ENCODE data around the gene CLDN6. TPM values are rescaled to one million over a fixed set of nuclear protein-coding genes. Genes with fewer than 3 reads are reported as not detected.

Gene CLDN6
- total RNA-seq, 1 experiment from 2014 or later: 0.21 TPM

DNA sequence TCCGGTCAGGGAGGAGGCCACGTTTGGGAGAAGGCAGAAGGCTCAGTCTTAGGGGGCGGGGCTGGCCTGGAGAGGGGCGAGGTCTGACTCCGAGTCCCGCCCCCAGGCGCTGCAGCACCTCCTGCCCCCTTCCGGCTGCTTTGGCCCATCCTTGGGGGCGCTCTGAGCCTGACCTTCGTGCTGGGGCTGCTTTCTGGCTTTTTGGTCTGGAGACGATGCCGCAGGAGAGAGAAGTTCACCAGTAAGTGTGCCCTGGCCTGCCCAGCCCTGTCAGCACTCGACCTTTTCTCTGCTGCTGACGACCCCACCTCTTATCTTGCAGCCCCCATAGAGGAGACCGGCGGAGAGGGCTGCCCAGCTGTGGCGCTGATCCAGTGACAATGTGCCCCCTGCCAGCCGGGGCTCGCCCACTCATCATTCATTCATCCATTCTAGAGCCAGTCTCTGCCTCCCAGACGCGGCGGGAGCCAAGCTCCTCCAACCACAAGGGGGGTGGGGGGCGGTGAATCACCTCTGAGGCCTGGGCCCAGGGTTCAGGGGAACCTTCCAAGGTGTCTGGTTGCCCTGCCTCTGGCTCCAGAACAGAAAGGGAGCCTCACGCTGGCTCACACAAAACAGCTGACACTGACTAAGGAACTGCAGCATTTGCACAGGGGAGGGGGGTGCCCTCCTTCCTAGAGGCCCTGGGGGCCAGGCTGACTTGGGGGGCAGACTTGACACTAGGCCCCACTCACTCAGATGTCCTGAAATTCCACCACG, 3.6 kb upstream of the CLDN6 start:
- H3K27me3 ChIP-seq (replicated peaks; ENCODE audit: insufficient read depth, low read depth, low read length, poor library complexity): no peaks in the 10 kb centered on the region
- DNase-seq (ENCODE audit: low spot score): peak; percentile 87
- H3K27ac ChIP-seq (ENCODE audit: low read depth, low read length, poor library complexity, severe bottlenecking): peak overlapping the region; percentile 97
- intact Hi-C loops (cut with micrococcal nuclease; ENCODE audit: unreplicated experiment): no loop called here
- H3K4me3 ChIP-seq (ENCODE audit: low read depth, low read length, poor library complexity, severe bottlenecking): peak overlapping the region; percentile 63
- no TSS peak for BruUV-seq (replicated peaks)
- TF ChIP-seq, protein P1, sequence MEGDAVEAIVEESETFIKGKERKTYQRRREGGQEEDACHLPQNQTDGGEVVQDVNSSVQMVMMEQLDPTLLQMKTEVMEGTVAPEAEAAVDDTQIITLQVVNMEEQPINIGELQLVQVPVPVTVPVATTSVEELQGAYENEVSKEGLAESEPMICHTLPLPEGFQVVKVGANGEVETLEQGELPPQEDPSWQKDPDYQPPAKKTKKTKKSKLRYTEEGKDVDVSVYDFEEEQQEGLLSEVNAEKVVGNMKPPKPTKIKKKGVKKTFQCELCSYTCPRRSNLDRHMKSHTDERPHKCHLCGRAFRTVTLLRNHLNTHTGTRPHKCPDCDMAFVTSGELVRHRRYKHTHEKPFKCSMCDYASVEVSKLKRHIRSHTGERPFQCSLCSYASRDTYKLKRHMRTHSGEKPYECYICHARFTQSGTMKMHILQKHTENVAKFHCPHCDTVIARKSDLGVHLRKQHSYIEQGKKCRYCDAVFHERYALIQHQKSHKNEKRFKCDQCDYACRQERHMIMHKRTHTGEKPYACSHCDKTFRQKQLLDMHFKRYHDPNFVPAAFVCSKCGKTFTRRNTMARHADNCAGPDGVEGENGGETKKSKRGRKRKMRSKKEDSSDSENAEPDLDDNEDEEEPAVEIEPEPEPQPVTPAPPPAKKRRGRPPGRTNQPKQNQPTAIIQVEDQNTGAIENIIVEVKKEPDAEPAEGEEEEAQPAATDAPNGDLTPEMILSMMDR (conservative IDR thresholded peaks at IDR 0.05; ENCODE audit: low read depth, low read length): peak; percentile 41
- no peak for TF ChIP-seq EZH2 (IDR thresholded peaks at IDR 0.05; ENCODE audit: borderline replicate concordance, low read depth, low read length, poor library complexity, severe bottlenecking)
- ChIA-PET CTCF (interaction anchor here (0.5 to 2.9 kb wide), 3 partner anchors 10 to 184 kb away, joined by 3 to 9 read pairs (median 4); no protein-coding TSS in a partner anchor), POLR2A (ENCODE audit: low non-redundant PET) (no interaction called here)
- peaks cover 29% of the 10 kb centered on the region for H3K4me1 ChIP-seq (ENCODE audit: insufficient read depth, low read length, poor library complexity, severe bottlenecking)
- H3K36me3 ChIP-seq (ENCODE audit: insufficient read depth, low read length, poor library complexity, severe bottlenecking): peaks cover 3% of the 10 kb centered on the region
- no peaks in the 10 kb centered on the region for H3K9me3 ChIP-seq (ENCODE audit: low read depth, low read length, poor library complexity, severe bottlenecking)

DNA sequence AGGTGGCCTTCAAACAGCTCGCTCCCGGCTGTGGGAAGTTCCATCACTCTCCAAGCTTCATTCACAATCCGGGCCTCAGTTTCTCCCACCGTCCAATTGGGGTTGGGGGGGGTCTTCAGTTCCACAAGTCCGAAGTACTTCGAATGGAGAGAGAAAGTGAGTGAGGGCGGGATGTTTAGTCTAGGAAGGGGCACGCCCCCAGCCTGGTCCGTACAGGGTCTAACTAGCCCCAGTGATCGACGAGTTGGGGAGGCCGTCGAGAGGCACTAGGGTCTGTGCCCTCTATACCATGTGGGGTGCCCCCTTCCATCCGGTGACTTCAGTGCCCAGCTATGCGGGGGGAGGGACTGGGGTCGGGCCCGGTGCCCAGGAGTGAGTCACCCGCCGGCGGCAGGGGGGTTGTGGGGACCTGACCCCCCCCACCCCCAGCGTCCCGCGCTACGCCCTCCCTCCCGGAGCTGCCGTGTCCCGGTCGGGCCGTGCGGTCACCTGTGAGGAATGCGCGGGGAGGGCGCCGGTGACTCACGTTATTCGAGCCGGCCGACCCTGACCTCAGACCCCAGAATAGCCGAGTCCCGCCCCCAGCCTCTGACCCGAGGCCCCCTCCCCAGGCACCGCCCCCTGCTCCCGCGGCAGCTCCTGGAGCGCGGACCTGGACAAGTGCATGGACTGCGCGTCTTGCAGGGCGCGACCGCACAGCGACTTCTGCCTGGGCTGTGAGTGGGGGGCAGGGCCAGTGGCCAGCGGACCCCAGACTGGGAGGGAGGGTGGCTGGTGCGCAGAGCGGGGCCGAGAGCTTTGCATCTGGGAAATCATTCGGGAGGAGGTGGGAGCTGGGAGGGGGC, 2.8 kb upstream of the CLDN6 start:
- no TSS peak for BruUV-seq (replicated peaks)
- Histone ChIP-seq H3K36me3 (ENCODE audit: insufficient read depth, low read length, poor library complexity, severe bottlenecking) (no peaks in the 10 kb centered on the region), H3K4me3 (ENCODE audit: low read depth, low read length, poor library complexity, severe bottlenecking) (peak overlapping the region; percentile 63), H3K9me3 (ENCODE audit: low read depth, low read length, poor library complexity, severe bottlenecking) (no peaks in the 10 kb centered on the region), H3K4me1 (ENCODE audit: insufficient read depth, low read length, poor library complexity, severe bottlenecking) (peaks cover 29% of the 10 kb centered on the region), H3K27me3 (replicated peaks; ENCODE audit: insufficient read depth, low read depth, low read length, poor library complexity) (no peaks in the 10 kb centered on the region), H3K27ac (ENCODE audit: low read depth, low read length, poor library complexity, severe bottlenecking) (peak overlapping the region; percentile 97)
- peak; percentile 54 for DNase-seq (ENCODE audit: low spot score)
- no peak for TF ChIP-seq EZH2 (IDR thresholded peaks at IDR 0.05; ENCODE audit: borderline replicate concordance, low read depth, low read length, poor library complexity, severe bottlenecking)
- TF ChIP-seq, protein P1 (conservative IDR thresholded peaks at IDR 0.05; ENCODE audit: low read depth, low read length): no peak
- ChIA-PET POLR2A (ENCODE audit: low non-redundant PET) (no interaction called here), CTCF (interaction anchor here (0.5 to 2.9 kb wide), 7 partner anchors 8 to 185 kb away, joined by 3 to 9 read pairs (median 4); no protein-coding TSS in a partner anchor)
- intact Hi-C loops (cut with micrococcal nuclease; ENCODE audit: unreplicated experiment): no loop called here

DNA sequence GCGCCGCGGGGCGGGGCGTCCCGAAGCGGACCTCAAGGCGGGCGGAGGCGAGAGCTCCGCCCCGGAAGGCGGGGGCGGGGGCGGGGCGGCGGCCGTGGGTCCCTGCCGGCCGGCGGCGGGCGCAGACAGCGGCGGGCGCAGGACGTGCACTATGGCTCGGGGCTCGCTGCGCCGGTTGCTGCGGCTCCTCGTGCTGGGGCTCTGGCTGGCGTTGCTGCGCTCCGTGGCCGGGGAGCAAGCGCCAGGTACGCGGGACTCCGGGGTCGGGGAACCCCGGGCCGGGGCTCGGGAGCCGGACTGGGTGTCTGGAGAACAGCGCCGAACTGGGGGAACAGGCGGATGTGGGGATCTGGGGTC, 2.2 kb upstream of the CLDN6 start, which contains the start of gene TNFRSF12A:
Gene TNFRSF12A (plus strand): TSS at position 122 of the 357 bp plus-strand sequence. CDS start 30 bp downstream, at position 152.
- Histone ChIP-seq H3K9me3 (ENCODE audit: low read depth, low read length, poor library complexity, severe bottlenecking) (no peaks in the 10 kb centered on the region), H3K27ac (ENCODE audit: low read depth, low read length, poor library complexity, severe bottlenecking) (peak within 1 kb of the TSS; percentile 97), H3K4me1 (ENCODE audit: insufficient read depth, low read length, poor library complexity, severe bottlenecking) (peaks cover 29% of the 10 kb centered on the region), H3K27me3 (replicated peaks; ENCODE audit: insufficient read depth, low read depth, low read length, poor library complexity) (no peaks in the 10 kb centered on the region), H3K36me3 (ENCODE audit: insufficient read depth, low read length, poor library complexity, severe bottlenecking) (no peaks in the 10 kb centered on the region), H3K4me3 (ENCODE audit: low read depth, low read length, poor library complexity, severe bottlenecking) (peak within 1 kb of the TSS; percentile 63)
- BruUV-seq (replicated peaks): no TSS peak
- intact Hi-C loops (cut with micrococcal nuclease; ENCODE audit: unreplicated experiment): no loop called here
- TF ChIP-seq, protein P1 (conservative IDR thresholded peaks at IDR 0.05; ENCODE audit: low read depth, low read length): no peak
- TF ChIP-seq EZH2 (IDR thresholded peaks at IDR 0.05; ENCODE audit: borderline replicate concordance, low read depth, low read length, poor library complexity, severe bottlenecking): no peak
- ChIA-PET CTCF (interaction anchor here (0.9 to 1.1 kb wide), 4 partner anchors 9 to 109 kb away, joined by 3 to 6 read pairs (median 4); no protein-coding TSS in a partner anchor), POLR2A (ENCODE audit: low non-redundant PET) (interaction anchor here (0.6 kb wide), 1 partner anchor 8 kb away, joined by 8 read pairs; no protein-coding TSS in a partner anchor)
- peak; percentile 89 for DNase-seq (ENCODE audit: low spot score)
